Omental fat pad (tissue), 4 donors: ENCODE data around the gene PER3. TPM values are rescaled to one million over a fixed set of nuclear protein-coding genes. Genes with fewer than 3 reads are reported as not detected.

Experiments
- ATAC-seq: fragments of 150-250 bp; one replicate; pipeline ENCODE4 v1.9.1; 2016; ENCODE audit warnings: mild to moderate bottlenecking, moderate library complexity; ENCODE audit not compliant: low FRiP score
- DNase-seq: peaks from one replicate; pipeline ENCODE4 v3.0.0-alpha.2; 2019; ENCODE audit warnings: low spot score
- CTCF ChIP-seq, 3 donors: fragments of 450-650 bp; IDR thresholded peaks; one replicate each; pipeline ENCODE4 v1.5.1; 2016 to 2017; ENCODE audit warnings: antibody characterized with exemption in 3 of 3, mild to moderate bottlenecking in 3 of 3, moderate library complexity in 2 of 3
- total RNA-seq, 4 donors: library from RNA; depleted of rRNA; stranded (reverse); fragments of >200 nt; gene quantifications; one replicate each; pipeline ENCODE4 v1.1.0, GENCODE V29; 2016

The PER3 gene
- total RNA-seq, 4 donors from 2014 or later: 8.6 to 13.9 (median 12.2) TPM

- no peak for ATAC-seq
- DNase-seq: no peak
- no peak for TF ChIP-seq CTCF (IDR thresholded peaks at IDR 0.05)
Measured at GRCh38 chr1:7827126-7827955, 43.2 kb downstream of the PER3 start.

- DNase-seq (no peak), ATAC-seq (no peak)
- no peak for TF ChIP-seq CTCF (IDR thresholded peaks at IDR 0.05)
Measured at GRCh38 chr1:7831458-7831857, 47.4 kb downstream of the PER3 start.

- no peak for ATAC-seq
- no peak for DNase-seq
- no peak for TF ChIP-seq CTCF (IDR thresholded peaks at IDR 0.05)
Measured at GRCh38 chr1:7833035-7833434, 48.9 kb downstream of the PER3 start.

GRCh38 chr1:7838714-7839113 lies 54.6 kb downstream of the PER3 start:
- ATAC-seq (no peak), DNase-seq (no peak)
- no peak for TF ChIP-seq CTCF (IDR thresholded peaks at IDR 0.05)

- DNase-seq: no peak
- no peak for ATAC-seq
- no peak for TF ChIP-seq CTCF (IDR thresholded peaks at IDR 0.05)
Measured at GRCh38 chr1:7839526-7839925, 55.4 kb downstream of the PER3 start.

- no peak for ATAC-seq
Measured at GRCh38 chr1:7842517-7842916, 58.4 kb downstream of the PER3 start.

More at GRCh38 chr1:7842517-7842916, 58.4 kb downstream of the PER3 start:
- no peak for TF ChIP-seq CTCF (IDR thresholded peaks at IDR 0.05)
- DNase-seq: no peak
